GM12878 (cell line): ENCODE measurements around the gene ADAMTS17. TPM values are rescaled to one million over a fixed set of nuclear protein-coding genes. Genes with fewer than 3 reads are reported as not detected.

Experiments
- ATAC-seq: fragments of 200-7000 bp; cut with Tn5 transposase; 3 replicates; pipeline ENCODE4 v1.9.1; 2020; ENCODE audit warnings: mild to moderate bottlenecking, moderate library complexity
- BruUV-seq: library from RNA; stranded (reverse); fragments of 400-500 nt; replicated peaks from 2 replicates; lab custom pipeline; 2021; lab: Mats Ljungman, UMichigan
- CTCF ChIA-PET: fragments of 300-600 bp; sonication (Branson Sonifier 250); formaldehyde crosslinking; extraction: SDS; loops from one replicate; lab custom pipeline; 2021; ENCODE audit warnings: inconsistent platforms; lab: Yijun Ruan, JAX
- POLR2A ChIA-PET: fragments of 350-600 bp; formaldehyde crosslinking; extraction: SDS; loops from one replicate; lab custom pipeline; 2021; ENCODE audit warnings: inconsistent platforms; lab: Charles Lee
- RAD21 ChIA-PET: fragments of 300-600 bp; sonication (Branson Sonifier 250); formaldehyde crosslinking; loops from one replicate; lab custom pipeline; 2023; ENCODE audit warnings: antibody characterized with exemption; ENCODE audit not compliant: unreplicated experiment; lab: Charles Lee
- SMC1A ChIA-PET: fragments of 300-600 bp; sonication (Branson Sonifier 250); formaldehyde crosslinking; loops from one replicate; lab custom pipeline; 2023; ENCODE audit not compliant: unreplicated experiment, uncharacterized antibody; lab: Charles Lee
- DNase-seq: peaks from one replicate; pipeline ENCODE4 v3.0.0-alpha.2; 2011; ENCODE audit warnings: low read depth, low spot score
- FAIRE-seq: peaks from 3 replicates; lab custom pipeline; 2011; peaks lifted over from hg19 to GRCh38; lab: Jason Lieb, UNC
- H2AFZ ChIP-seq: 2 replicates; pipeline ENCODE4 v1.6.0; 2011; ENCODE audit warnings: low read depth, low read length, control low read depth; ENCODE audit not compliant: control insufficient read depth
- H3K27ac ChIP-seq: 2 replicates; pipeline ENCODE4 v1.5.1; 2011; ENCODE audit warnings: control low read depth; ENCODE audit not compliant: control insufficient read depth, insufficient read depth
- H3K27me3 ChIP-seq, 2 experiments: replicated peaks in 1 of 2; 2 replicates each; pipeline versions ENCODE4 v1.6.0 to v1.6.1; 2011; ENCODE audit warnings: low read length in 1 of 2; ENCODE audit not compliant: control insufficient read depth in 2 of 2, insufficient read depth in 2 of 2
- H3K36me3 ChIP-seq, 2 experiments: 2 replicates each; pipeline ENCODE4 v1.5.1; 2011; ENCODE audit warnings: low read length in 1 of 2; ENCODE audit not compliant: control insufficient read depth in 2 of 2, insufficient read depth in 2 of 2
- H3K4me1 ChIP-seq: 2 replicates; pipeline ENCODE4 v1.6.1; 2011; ENCODE audit warnings: mild to moderate bottlenecking, low read length, moderate library complexity, mixed read lengths; ENCODE audit not compliant: control insufficient read depth, insufficient read depth
- H3K4me2 ChIP-seq: 2 replicates; pipeline ENCODE4 v1.6.0; 2011; ENCODE audit warnings: control low read depth; ENCODE audit not compliant: control insufficient read depth, insufficient read depth
- H3K4me3 ChIP-seq: fragments of 200-600 bp; sonication (generic); 2 replicates; pipeline ENCODE4 v1.5.1; 2016
- H3K79me2 ChIP-seq: 2 replicates; pipeline ENCODE4 v1.6.0; 2011; ENCODE audit warnings: low read length; ENCODE audit not compliant: control insufficient read depth, insufficient read depth
- H3K9ac ChIP-seq: 2 replicates; pipeline ENCODE4 v1.8.0; 2011; ENCODE audit warnings: low read length, control low read depth, mixed read lengths; ENCODE audit not compliant: control insufficient read depth, insufficient read depth
- H3K9me3 ChIP-seq: replicated peaks from 3 replicates; pipeline ENCODE4 v1.5.1; 2011; ENCODE audit warnings: mild to moderate bottlenecking, low read length; ENCODE audit not compliant: control insufficient read depth, insufficient read depth
- H4K20me1 ChIP-seq: 2 replicates; pipeline ENCODE4 v1.6.0; 2011; ENCODE audit not compliant: control insufficient read depth, insufficient read depth
- BRCA1 ChIP-seq: IDR thresholded peaks from 2 replicates; pipeline ENCODE4 v1.6.1; 2011; ENCODE audit warnings: low read depth, low read length, improper control_type of control experiment
- EZH2 ChIP-seq: IDR thresholded peaks from 2 replicates; pipeline ENCODE4 v1.6.1; 2012; ENCODE audit warnings: low read depth, mild to moderate bottlenecking, control low read depth, inconsistent platforms, low read length, borderline replicate concordance; ENCODE audit not compliant: control insufficient read depth
- GABPA ChIP-seq: IDR thresholded peaks from 2 replicates; pipeline ENCODE4 v1.6.1; 2014; ENCODE audit warnings: antibody characterized with exemption, low read depth, mild to moderate bottlenecking, inconsistent platforms
- HCFC1 ChIP-seq: fragments of 150-350 bp; IDR thresholded peaks from 2 replicates; pipeline ENCODE4 v1.6.1; 2014; ENCODE audit warnings: low read length
- JUND ChIP-seq: IDR thresholded peaks from 2 replicates; pipeline ENCODE4 v1.6.1; 2012; ENCODE audit warnings: low read depth, mild to moderate bottlenecking, low read length, improper control_type of control experiment, moderate library complexity
- MXI1 ChIP-seq: fragments of 150-350 bp; IDR thresholded peaks from 2 replicates; pipeline ENCODE4 v1.6.1; 2011; ENCODE audit warnings: low read depth, mild to moderate bottlenecking, inconsistent platforms, low read length, improper control_type of control experiment
- NFXL1 ChIP-seq: fragments of 450-650 bp; IDR thresholded peaks from 2 replicates; pipeline ENCODE4 v1.6.1; 2017; ENCODE audit warnings: antibody characterized with exemption, mild to moderate bottlenecking, borderline replicate concordance
- NR2C2 ChIP-seq: IDR thresholded peaks from 2 replicates; pipeline ENCODE4 v1.6.1; 2011; ENCODE audit warnings: borderline replicate concordance, low read depth; ENCODE audit not compliant: control insufficient read depth, insufficient read length
- POU2F2 ChIP-seq: IDR thresholded peaks from 3 replicates; pipeline ENCODE4 v1.6.1; 2011; ENCODE audit warnings: low read depth, mild to moderate bottlenecking, low read length, borderline replicate concordance
- RCOR1 ChIP-seq: conservative IDR thresholded peaks from 2 replicates; pipeline ENCODE4 v1.6.1; 2012; ENCODE audit warnings: low read depth, low read length, improper control_type of control experiment
- RUNX3 ChIP-seq: IDR thresholded peaks from 2 replicates; pipeline ENCODE4 v1.6.1; 2012; ENCODE audit warnings: low read length, inconsistent platforms
- SIX5 ChIP-seq: IDR thresholded peaks from 2 replicates; pipeline ENCODE4 v1.6.1; 2011; ENCODE audit warnings: mild to moderate bottlenecking, low read depth, low read length, moderate library complexity; ENCODE audit not compliant: severe bottlenecking
- SMAD1 ChIP-seq: fragments of 450-650 bp; IDR thresholded peaks from 2 replicates; pipeline ENCODE4 v1.6.1; 2018; ENCODE audit warnings: mild to moderate bottlenecking, low read depth; ENCODE audit not compliant: partially characterized antibody
- TCF12 ChIP-seq: IDR thresholded peaks from 2 replicates; pipeline ENCODE4 v1.6.1; 2011; ENCODE audit warnings: low read depth, mild to moderate bottlenecking, low read length
- ZBED1 ChIP-seq: IDR thresholded peaks from 2 replicates; pipeline ENCODE4 v1.6.1; 2016; ENCODE audit warnings: borderline replicate concordance
- ZNF274 ChIP-seq: IDR thresholded peaks from one replicate; pipeline ENCODE4 v1.8.0; 2011; ENCODE audit not compliant: insufficient read length, insufficient read depth
- WGBS: methylation state at CpG from one replicate; pipeline ENCODE4 v1.1.6; 2016; ENCODE audit warnings: low lambda C conversion rate; ENCODE audit not compliant: insufficient replicate concordance, insufficient coverage; ENCODE audit errors: missing lambda C conversion rate; 5-methylcytosine and 5-hydroxymethylcytosine counted together
- in situ Hi-C: fragments of 300-500 bp; cut with MboI; formaldehyde crosslinking; loops from 9 replicates; pipeline ENCODE4 v1.14.3; 2018; ENCODE audit warnings: mixed read lengths
- intact Hi-C: fragments of 100-400 bp; cut with micrococcal nuclease; formaldehyde crosslinking; loops from one replicate; pipeline ENCODE4 v1.14.2; 2022; ENCODE audit not compliant: unreplicated experiment
- polyA plus RNA-seq, 11 experiments: library from polyadenylated mRNA; depleted of rRNA in 4 of 11; unstranded in 6 of 11; stranded (reverse) in 5 of 11; fragments of >200 nt; fragmentation: Nextera tagmentation in 4 of 11; fragmentation: Illumina TruSeq in 1 of 11; extraction: Ambion mirVana in 4 of 11; extraction: Trizol in 1 of 11; gene quantifications; 1 replicate in 1 of 11; 2 replicates in 10 of 11; pipeline versions ENCODE4 v1.2.1 to v1.2.3, GENCODE V29; 2011 to 2016; ENCODE audit warnings: inconsistent platforms in 2 of 11, missing spikeins in 2 of 11, low read depth in 1 of 11
- total RNA-seq, 4 experiments: library from RNA; depleted of rRNA in 3 of 4; stranded (reverse); fragments of >200 nt in 3 of 4; fragmentation: Illumina TruSeq in 1 of 4; extraction: Trizol in 1 of 4; gene quantifications; 2 replicates each; pipeline versions ENCODE4 v1.2.1 to v1.2.3, GENCODE V29; 2013 to 2021
- TF ChIP-seq, protein P1 (sequence below): fragments of 450-650 bp; IDR thresholded peaks from 2 replicates; pipeline ENCODE4 v1.6.1; 2017; ENCODE audit warnings: low read depth, mild to moderate bottlenecking, moderate library complexity

Gene ADAMTS17
- total and polyA plus RNA-seq, 10 of the 15 experiments (the other 5 are each of a cell fraction or from before 2014, with no cell fraction given): 0.04 to 0.50 (median 0.10) TPM; not detected in 4

DNA sequence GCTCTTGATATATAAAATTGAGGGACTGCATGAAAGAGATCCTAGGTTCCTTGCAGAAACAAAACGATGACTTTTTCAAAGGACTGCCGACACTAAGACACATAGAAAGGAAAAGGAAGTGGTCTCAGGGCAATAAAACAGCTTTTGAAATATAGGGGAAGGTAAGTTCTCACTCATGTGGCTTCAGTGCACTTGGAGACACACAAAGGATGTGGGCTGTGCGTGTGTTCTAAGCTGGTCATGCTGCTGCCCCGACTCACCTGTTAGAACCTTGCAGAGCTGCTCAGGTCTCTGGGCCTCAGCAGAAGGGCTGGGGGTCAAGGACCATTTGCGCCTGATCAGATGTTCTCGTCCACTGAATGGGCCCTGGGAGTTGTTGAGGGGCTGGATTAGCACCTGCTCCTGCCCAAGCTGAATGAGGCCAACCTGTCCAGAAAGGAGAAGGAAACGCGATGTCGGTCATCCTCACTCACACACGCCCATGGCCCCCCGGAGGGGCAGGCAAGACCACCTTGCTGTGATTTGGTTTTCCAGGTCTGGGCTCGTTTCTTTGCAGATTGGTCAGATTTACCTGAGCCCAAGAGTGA, 11.1 kb downstream of the ADAMTS17 start:
- POLR2A ChIA-PET: no interaction called here
- intact Hi-C loops: no loop called here
- no peak for FAIRE-seq

More for the DNA sequence above, 11.1 kb downstream of the ADAMTS17 start:
- ChIA-PET CTCF (no interaction called here), SMC1A (no interaction called here), RAD21 (no interaction called here)
- ATAC-seq: no peak
- DNase-seq: no peak
- Histone ChIP-seq H3K9ac (no peak overlapping the region), H3K27me3 (no peaks in the 10 kb centered on the region), H3K4me2 (no peak overlapping the region), H2AFZ (no peak overlapping the region), H3K9me3 (no peaks in the 10 kb centered on the region), H3K4me3 (no peak overlapping the region), H3K27ac (no peak overlapping the region), H3K36me3 (no peaks in the 10 kb centered on the region), H3K79me2 (no peaks in the 10 kb centered on the region), H4K20me1 (no peaks in the 10 kb centered on the region), H3K4me1 (no peaks in the 10 kb centered on the region)
- no TSS peak for BruUV-seq
- WGBS: 41% methylated on average over 12 of the region's 12 CpGs
- TF ChIP-seq BRCA1 (no peak), RCOR1 (no peak), POU2F2 (no peak), GABPA (no peak), SIX5 (no peak), NFXL1 (no peak), ZNF274 (no peak), HCFC1 (no peak), RUNX3 (no peak), NR2C2 (no peak), ZBED1 (no peak), TCF12 (no peak), EZH2 (no peak), MXI1 (no peak), SMAD1 (no peak), JUND (no peak)
- TF ChIP-seq, protein P1, sequence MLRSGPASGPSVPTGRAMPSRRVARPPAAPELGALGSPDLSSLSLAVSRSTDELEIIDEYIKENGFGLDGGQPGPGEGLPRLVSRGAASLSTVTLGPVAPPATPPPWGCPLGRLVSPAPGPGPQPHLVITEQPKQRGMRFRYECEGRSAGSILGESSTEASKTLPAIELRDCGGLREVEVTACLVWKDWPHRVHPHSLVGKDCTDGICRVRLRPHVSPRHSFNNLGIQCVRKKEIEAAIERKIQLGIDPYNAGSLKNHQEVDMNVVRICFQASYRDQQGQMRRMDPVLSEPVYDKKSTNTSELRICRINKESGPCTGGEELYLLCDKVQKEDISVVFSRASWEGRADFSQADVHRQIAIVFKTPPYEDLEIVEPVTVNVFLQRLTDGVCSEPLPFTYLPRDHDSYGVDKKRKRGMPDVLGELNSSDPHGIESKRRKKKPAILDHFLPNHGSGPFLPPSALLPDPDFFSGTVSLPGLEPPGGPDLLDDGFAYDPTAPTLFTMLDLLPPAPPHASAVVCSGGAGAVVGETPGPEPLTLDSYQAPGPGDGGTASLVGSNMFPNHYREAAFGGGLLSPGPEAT: no peak
- in situ Hi-C loops: no loop called here
